Measurements from ENCODE around the gene RALB.
"Not testable (repeated sequence)": the region's sequence is repeated elsewhere in the genome, so short reads cannot be mapped to it uniquely, and the experiment has no call there.

Gene RALB

DNA sequence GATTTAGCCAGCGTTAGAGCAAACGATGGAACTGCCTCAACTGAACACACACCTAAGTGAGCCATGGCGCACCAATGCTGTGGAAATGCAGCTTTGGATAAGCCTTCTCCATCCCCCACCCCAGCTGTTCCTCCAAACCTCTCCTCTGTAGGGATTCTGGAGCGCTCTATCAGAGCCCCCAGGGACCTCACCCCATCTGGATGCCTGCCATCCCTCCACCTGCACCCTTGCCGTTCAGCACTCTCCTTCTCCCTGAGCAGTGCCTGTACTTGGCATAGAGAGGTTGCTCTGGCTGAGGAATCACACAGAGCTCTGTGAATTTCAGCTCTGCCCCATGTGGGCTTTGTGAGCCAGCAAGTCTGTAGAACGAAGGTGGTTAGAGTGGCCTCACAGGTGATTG, 50.5 kb downstream of the RALB start:
- no peak overlapping the region for H3K4me3 ChIP-seq (ENCODE audit: low read depth, low read length)
- TF ChIP-seq, protein P1, sequence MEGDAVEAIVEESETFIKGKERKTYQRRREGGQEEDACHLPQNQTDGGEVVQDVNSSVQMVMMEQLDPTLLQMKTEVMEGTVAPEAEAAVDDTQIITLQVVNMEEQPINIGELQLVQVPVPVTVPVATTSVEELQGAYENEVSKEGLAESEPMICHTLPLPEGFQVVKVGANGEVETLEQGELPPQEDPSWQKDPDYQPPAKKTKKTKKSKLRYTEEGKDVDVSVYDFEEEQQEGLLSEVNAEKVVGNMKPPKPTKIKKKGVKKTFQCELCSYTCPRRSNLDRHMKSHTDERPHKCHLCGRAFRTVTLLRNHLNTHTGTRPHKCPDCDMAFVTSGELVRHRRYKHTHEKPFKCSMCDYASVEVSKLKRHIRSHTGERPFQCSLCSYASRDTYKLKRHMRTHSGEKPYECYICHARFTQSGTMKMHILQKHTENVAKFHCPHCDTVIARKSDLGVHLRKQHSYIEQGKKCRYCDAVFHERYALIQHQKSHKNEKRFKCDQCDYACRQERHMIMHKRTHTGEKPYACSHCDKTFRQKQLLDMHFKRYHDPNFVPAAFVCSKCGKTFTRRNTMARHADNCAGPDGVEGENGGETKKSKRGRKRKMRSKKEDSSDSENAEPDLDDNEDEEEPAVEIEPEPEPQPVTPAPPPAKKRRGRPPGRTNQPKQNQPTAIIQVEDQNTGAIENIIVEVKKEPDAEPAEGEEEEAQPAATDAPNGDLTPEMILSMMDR (IDR thresholded peaks at IDR 0.05; ENCODE audit: borderline replicate concordance, insufficient read depth, low read depth, low read length), result no peak

DNA sequence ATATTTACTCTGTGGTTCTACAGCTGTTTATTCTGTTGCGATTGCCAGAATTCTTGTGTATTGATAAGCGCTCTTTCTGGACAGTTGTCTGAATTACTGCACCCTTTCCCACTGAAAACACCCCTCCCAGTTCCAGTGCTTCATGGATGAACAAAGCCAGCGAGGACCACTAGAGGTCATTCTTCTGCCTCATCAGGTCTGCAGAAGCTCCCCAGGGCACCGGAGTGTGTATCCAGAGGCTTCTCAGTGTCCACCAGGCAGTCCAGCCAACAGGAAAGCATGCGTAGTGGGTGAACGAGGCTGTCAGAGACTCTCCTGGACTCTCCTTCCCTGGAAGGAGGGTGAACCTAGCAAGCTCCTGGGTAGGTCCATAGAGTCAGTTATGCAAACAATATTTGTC, 52.6 kb downstream of the RALB start:
- H3K4me3 ChIP-seq (ENCODE audit: low read depth, low read length), result no peak overlapping the region
- TF ChIP-seq, protein P1 (IDR thresholded peaks at IDR 0.05; ENCODE audit: borderline replicate concordance, insufficient read depth, low read depth, low read length), result no peak

DNA sequence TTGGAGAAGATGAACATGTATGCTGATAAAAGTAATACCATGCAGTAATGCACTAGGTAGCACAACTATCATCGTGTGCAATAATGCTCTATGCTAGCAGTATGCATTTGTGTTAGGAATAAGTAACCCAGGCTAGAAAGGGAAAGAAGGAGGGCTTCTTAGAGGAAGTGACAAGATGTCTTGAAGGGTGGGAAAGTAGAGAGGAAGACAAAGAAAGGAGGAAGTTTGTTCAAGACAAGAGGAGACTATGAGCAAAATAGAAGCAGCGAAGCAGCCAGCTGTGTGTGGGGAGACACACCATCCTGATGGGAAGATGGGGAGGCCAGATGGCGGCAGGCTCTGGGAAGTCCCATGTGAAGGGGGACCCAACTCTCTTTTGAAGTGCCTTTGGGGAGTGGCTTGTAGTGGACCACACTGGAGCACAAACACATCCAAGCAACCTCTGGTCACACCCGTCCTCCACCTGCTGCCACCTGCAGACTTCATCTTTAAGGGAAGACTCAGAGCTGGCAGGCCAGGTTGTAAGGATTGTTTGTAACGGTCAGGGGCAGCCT, 53.4 kb downstream of the RALB start:
- TF ChIP-seq, protein P1 (IDR thresholded peaks at IDR 0.05; ENCODE audit: borderline replicate concordance, insufficient read depth, low read depth, low read length), result no peak
- H3K4me3 ChIP-seq (ENCODE audit: low read depth, low read length), result no peak overlapping the region

DNA sequence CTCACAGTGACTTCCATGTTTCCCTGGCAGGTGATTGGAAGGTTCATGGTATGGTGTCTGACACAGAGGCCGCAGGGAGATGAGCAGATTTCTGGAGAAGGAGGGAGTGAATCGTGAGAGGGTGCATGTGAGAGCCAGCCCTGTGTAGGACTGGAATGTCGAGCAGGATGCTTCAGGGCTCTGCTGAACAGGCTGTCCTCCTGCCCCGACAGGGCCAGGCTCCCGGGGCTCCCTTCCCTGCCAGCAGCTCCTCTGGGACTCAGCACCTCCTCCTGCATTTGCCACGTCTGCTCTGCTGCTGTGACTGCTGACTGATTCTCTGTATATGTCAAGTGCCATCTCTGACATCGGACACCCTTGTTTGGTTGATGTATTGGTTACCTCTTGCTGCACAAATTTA, 54.8 kb downstream of the RALB start:
- TF ChIP-seq, protein P1 (IDR thresholded peaks at IDR 0.05; ENCODE audit: borderline replicate concordance, insufficient read depth, low read depth, low read length), result no peak
- H3K4me3 ChIP-seq (ENCODE audit: low read depth, low read length), result no peak overlapping the region

DNA sequence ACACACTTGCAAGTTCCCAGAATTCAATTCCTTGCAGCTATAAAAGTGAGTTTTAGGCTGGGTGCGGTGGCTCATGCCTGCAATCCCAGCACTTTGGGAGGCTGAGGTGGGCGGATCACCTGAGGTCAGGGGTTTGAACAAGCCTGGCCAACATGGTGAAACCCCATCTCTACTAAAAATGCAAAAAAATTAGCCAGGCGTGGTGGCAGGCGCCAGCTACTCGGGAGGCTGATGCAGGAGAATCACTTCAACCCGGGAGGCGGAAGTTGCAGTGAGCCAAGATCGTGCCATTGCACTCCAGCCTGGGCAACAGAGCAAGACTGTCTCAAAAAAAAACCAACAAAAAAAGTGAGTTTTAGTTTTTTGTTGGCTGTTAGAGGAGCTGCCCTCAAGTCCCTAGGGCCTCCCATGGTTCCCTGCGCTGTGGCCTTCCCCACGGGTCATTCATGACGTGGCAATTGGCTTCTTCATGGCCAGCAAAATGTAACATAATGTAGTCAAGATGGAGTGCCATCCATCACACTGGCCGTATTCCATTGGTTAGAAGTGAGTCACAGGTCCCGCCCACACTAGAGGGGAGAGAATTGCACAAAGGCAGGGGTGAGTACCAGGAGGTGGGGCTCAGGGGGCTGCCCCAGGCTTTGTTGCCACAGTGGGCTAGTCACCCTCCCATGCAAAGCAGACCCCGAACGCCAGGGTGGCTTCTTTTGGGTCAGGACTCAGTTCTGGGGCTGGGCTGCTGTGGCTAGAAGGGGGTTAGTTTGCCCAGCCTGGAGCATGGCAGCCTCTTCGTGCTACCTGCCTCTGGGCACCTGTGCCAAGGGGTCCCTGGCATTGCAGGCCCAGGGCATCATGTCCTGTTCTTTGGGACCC, 55.6 kb downstream of the RALB start:
- TF ChIP-seq, protein P1 (IDR thresholded peaks at IDR 0.05; ENCODE audit: borderline replicate concordance, insufficient read depth, low read depth, low read length), result no peak
- no peak overlapping the region for H3K4me3 ChIP-seq (ENCODE audit: low read depth, low read length)

DNA sequence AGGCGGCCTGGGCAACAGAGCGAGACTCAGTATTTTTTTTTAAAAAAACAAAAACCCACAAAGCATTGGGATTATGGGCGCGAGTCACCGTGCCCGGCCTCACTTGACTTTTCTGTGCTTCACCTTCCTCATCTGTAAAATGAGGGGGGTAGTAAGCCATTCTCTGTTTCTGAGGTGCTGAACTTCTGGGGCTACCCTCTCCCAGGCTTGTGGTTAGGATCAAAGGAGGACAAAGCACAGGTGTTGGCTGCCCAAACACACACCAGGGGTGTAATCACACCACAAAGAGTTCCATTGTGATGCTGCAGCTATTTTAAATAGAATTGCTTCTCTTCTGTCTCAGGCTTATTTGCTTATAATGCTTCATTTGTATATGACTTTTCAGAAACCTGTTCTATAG, 57.5 kb downstream of the RALB start:
- TF ChIP-seq, protein P1 (IDR thresholded peaks at IDR 0.05; ENCODE audit: borderline replicate concordance, insufficient read depth, low read depth, low read length), result no peak
- no peak overlapping the region for H3K4me3 ChIP-seq (ENCODE audit: low read depth, low read length)

DNA sequence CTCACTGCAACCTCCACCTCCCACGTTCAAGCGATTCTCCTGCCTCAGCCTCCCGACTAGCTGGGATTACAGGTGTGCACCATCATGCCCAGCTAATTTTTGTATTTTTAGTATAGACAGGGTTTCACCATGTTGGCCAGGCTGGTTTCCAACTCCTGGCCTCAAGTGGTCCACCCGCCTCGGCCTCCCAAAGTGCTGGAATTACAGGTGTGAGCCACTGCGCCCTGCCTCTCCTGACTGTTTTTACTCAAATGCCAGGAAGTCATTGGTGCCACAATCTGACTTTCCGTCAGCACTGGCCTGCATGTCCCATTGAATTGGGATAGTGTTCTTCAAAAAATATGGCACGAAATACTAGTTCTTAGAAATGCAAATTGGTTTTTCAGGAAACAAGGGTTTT, 58.2 kb downstream of the RALB start:
- H3K4me3 ChIP-seq (ENCODE audit: low read depth, low read length), result not testable (repeated sequence)

Data from GM12875 (cell line).